Caco-2 (cell line): ENCODE results near the gene CST6. TPM values are rescaled to one million over a fixed set of nuclear protein-coding genes. Genes with fewer than 3 reads are reported as not detected.

Source experiments
- BruUV-seq: library from RNA; stranded (reverse); fragments of 400-500 nt; replicated peaks from 2 replicates; lab custom pipeline; 2021; lab: Mats Ljungman, UMichigan
- CTCF ChIA-PET: fragments of 300-600 bp; sonication (Branson Sonifier 250); formaldehyde crosslinking; loops from one replicate; lab custom pipeline; 2022; ENCODE audit warnings: antibody characterized with exemption; lab: Charles Lee
- POLR2A ChIA-PET: fragments of 300-600 bp; sonication (Branson Sonifier 250); formaldehyde crosslinking; loops from one replicate; lab custom pipeline; 2022; ENCODE audit warnings: antibody characterized with exemption; lab: Charles Lee
- DNase-seq, 2 experiments: peaks; one replicate each; pipeline versions ENCODE4 v3.0.0 to v3.0.0-alpha.2; 2020 to 2022
- H3K27me3 ChIP-seq: replicated peaks from 2 replicates; pipeline ENCODE4 v1.6.0; 2011; ENCODE audit warnings: low read length; ENCODE audit not compliant: control insufficient read depth, insufficient read depth
- H3K36me3 ChIP-seq: 2 replicates; pipeline ENCODE4 v1.5.1; 2011; ENCODE audit warnings: low read length; ENCODE audit not compliant: control insufficient read depth, insufficient read depth
- H3K4me1 ChIP-seq: fragments of 250-450 bp; sonication (Bioruptor Pico); 2 replicates; pipeline ENCODE4 v1.5.1; 2020; ENCODE audit warnings: mild to moderate bottlenecking
- H3K4me3 ChIP-seq: 2 replicates; pipeline ENCODE4 v1.5.1; 2011; ENCODE audit warnings: low read depth, mild to moderate bottlenecking, control low read depth, low read length
- H3K9me3 ChIP-seq: fragments of 250-450 bp; sonication (Bioruptor Pico); 2 replicates; pipeline ENCODE4 v1.5.1; 2020; ENCODE audit warnings: mild to moderate bottlenecking, moderate library complexity
- H3K27ac Mint-ChIP-seq: one replicate; pipeline ENCODE4 v1.8.0; 2022; ENCODE audit warnings: mixed read lengths; ENCODE audit not compliant: unreplicated experiment
- H3K27me3 Mint-ChIP-seq: one replicate; pipeline ENCODE4 v1.8.0; 2022; ENCODE audit warnings: mixed read lengths; ENCODE audit not compliant: insufficient read depth, unreplicated experiment
- H3K36me3 Mint-ChIP-seq: one replicate; pipeline ENCODE4 v1.8.0; 2022; ENCODE audit warnings: mild to moderate bottlenecking, mixed read lengths; ENCODE audit not compliant: insufficient read depth, unreplicated experiment
- H3K4me1 Mint-ChIP-seq: one replicate; pipeline ENCODE4 v1.8.0; 2022; ENCODE audit warnings: low read depth, mixed read lengths; ENCODE audit not compliant: unreplicated experiment
- H3K4me3 Mint-ChIP-seq: one replicate; pipeline ENCODE4 v1.8.0; 2022; ENCODE audit warnings: mild to moderate bottlenecking, moderate library complexity, mixed read lengths; ENCODE audit not compliant: unreplicated experiment
- H3K9me3 Mint-ChIP-seq: one replicate; pipeline ENCODE4 v1.8.0; 2022; ENCODE audit warnings: mixed read lengths; ENCODE audit not compliant: unreplicated experiment
- CTCF ChIP-seq, 2 experiments: fragments of 200-600 bp in 1 of 2; IDR thresholded peaks; 1 replicate in 1 of 2; 2 replicates in 1 of 2; pipeline versions ENCODE4 v1.5.1 to v1.8.0; 2011 to 2022; ENCODE audit warnings: antibody characterized with exemption in 1 of 2, control low read depth in 1 of 2, inconsistent platforms in 1 of 2, low read depth in 1 of 2, low read length in 1 of 2, mild to moderate bottlenecking in 1 of 2, moderate library complexity in 1 of 2; ENCODE audit not compliant: insufficient read depth in 1 of 2, severe bottlenecking in 1 of 2, unreplicated experiment in 1 of 2
- intact Hi-C: fragments of 100-400 bp; cut with micrococcal nuclease; formaldehyde crosslinking; loops from one replicate; pipeline ENCODE4 v1.10.0; 2022; ENCODE audit not compliant: unreplicated experiment
- total RNA-seq: library from RNA; stranded (reverse); gene quantifications from 2 replicates; pipeline ENCODE4 v1.2.3, GENCODE V29; 2022

The CST6 gene
- total RNA-seq, 1 experiment from 2014 or later: not detected

- no TSS peak for BruUV-seq
- H3K36me3 ChIP-seq: peaks cover 3% of the 10 kb centered on the region
- no peak within 1 kb of the TSS for H3K27ac Mint-ChIP-seq
- H3K36me3 Mint-ChIP-seq: peaks cover 16% of the 10 kb centered on the region
- no peaks in the 10 kb centered on the region for H3K9me3 Mint-ChIP-seq
- H3K4me3 ChIP-seq: no peak within 1 kb of the TSS
- CTCF ChIA-PET: no interaction called here
- no peaks in the 10 kb centered on the region for H3K9me3 ChIP-seq
- intact Hi-C loops: no loop called here
- peaks cover 11% of the 10 kb centered on the region for H3K4me1 ChIP-seq
- peaks cover 7% of the 10 kb centered on the region for H3K4me1 Mint-ChIP-seq
- no peak for DNase-seq
- TF ChIP-seq CTCF (IDR thresholded peaks at IDR 0.05; ENCODE audit: insufficient read depth in 1 of 2, low read depth in 1 of 2, low read length in 1 of 2, severe bottlenecking in 1 of 2, unreplicated experiment in 1 of 2): no peak
- H3K27me3 ChIP-seq: no peaks in the 10 kb centered on the region
- POLR2A ChIA-PET: no interaction called here
- H3K4me3 Mint-ChIP-seq: no peak within 1 kb of the TSS
- no peaks in the 10 kb centered on the region for H3K27me3 Mint-ChIP-seq
These were observed 36.9 kb downstream of the CST6 start, which contains the start of gene GAL3ST3 for GRCh38 chr11:66048547-66049323. TSS of gene GAL3ST3 (minus strand) at chr11:66049161. CDS start at chr11:66045415, 3,746 bp downstream.

DNA sequence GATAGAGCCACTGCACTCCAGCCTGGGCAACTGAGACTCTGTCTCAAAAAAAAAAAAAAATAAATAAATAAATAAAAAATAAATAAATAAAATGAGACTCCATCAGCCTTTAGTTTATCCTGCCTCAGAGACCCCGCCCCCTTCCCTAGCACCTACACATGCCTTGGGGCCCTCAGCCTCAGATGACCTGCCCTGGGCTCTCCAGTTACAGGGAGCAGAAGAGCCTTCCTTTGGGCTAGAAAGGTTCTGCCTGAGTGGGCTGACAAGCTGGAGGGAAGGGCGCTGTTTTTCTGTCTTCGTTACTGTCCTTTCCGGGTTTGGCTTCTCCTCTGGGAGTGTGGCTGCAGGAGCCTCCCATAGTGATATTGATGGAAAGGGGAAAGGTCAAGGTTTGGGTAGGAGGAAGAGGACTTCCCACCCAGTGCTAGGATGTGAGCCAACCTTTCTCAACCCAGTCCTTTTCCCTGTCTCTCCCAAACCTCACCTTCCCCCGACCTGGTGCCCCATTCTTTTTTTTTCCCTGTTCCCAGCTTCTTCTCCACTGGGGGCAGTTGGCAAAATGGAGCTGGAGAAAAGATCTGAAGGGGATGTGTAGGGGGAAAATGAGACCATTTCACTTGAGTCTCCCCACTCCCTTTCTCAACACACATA lies 38.9 kb downstream of the CST6 start:
- CTCF ChIA-PET: interaction anchor here (0.6 to 2.0 kb wide), 4 partner anchors 10 to 160 kb away, joined by 3 to 7 read pairs (median 4); partner anchors contain the start of gene CCDC85B
- Mint-ChIP-seq H3K36me3 (peaks cover 32% of the 10 kb centered on the region), H3K27ac (peak overlapping the region; percentile 96), H3K27me3 (no peaks in the 10 kb centered on the region), H3K9me3 (no peaks in the 10 kb centered on the region), H3K4me1 (peaks cover 14% of the 10 kb centered on the region), H3K4me3 (peak overlapping the region; percentile 91)
- intact Hi-C loops: loop anchor here (5.0 kb wide), 1 partner anchor 302 kb away; no protein-coding TSS in a partner anchor
- no peaks in the 10 kb centered on the region for H3K27me3 ChIP-seq
- BruUV-seq: no TSS peak
- H3K4me1 ChIP-seq: peaks cover 9% of the 10 kb centered on the region
- no peaks in the 10 kb centered on the region for H3K9me3 ChIP-seq
- peak overlapping the region; percentile 49 for H3K4me3 ChIP-seq
- DNase-seq: no peak
- TF ChIP-seq CTCF (IDR thresholded peaks at IDR 0.05; ENCODE audit: insufficient read depth in 1 of 2, low read depth in 1 of 2, low read length in 1 of 2, severe bottlenecking in 1 of 2, unreplicated experiment in 1 of 2): no peak
- peaks cover 7% of the 10 kb centered on the region for H3K36me3 ChIP-seq
- POLR2A ChIA-PET: interaction anchor here (1.0 to 1.5 kb wide), 2 partner anchors 69 to 89 kb away, joined by 3 to 5 read pairs; no protein-coding TSS in a partner anchor

DNA sequence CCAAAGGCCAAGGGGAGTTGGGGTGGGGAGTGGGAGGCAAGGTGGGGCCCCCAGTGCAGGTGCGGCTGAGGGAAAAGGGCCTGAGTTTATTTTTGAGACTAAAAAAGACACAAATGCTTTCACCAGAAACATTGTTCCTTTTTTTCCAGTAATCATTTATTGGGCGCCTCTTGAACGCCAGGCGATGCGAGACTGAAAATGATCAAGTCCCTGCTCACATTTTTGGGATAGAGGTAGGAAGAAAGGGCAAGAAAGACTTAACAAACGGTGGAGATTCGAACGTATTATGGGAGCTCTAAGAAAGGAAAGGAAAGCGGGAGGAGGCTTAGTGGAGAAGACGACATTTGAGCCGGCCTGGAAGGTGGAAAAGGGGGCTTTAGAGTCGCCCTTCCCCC lies 39.6 kb downstream of the CST6 start:
- intact Hi-C loops: loop anchor here (5.0 kb wide), 1 partner anchor 301 kb away; no protein-coding TSS in a partner anchor
- peaks cover 9% of the 10 kb centered on the region for H3K4me1 ChIP-seq
- Mint-ChIP-seq H3K9me3 (no peaks in the 10 kb centered on the region), H3K27ac (peak overlapping the region; percentile 96), H3K4me3 (peak overlapping the region; percentile 91), H3K4me1 (peaks cover 14% of the 10 kb centered on the region), H3K27me3 (no peaks in the 10 kb centered on the region), H3K36me3 (peaks cover 38% of the 10 kb centered on the region)
- ChIA-PET POLR2A (interaction anchor here (0.6 to 2.3 kb wide), 6 partner anchors 29 to 1067 kb away, joined by 3 to 14 read pairs (median 4); partner anchors contain the start of gene BANF1), CTCF (interaction anchor here (0.6 to 2.0 kb wide), 8 partner anchors 10 to 171 kb away, joined by 3 to 7 read pairs (median 4); partner anchors contain the start of genes CCDC85B and FIBP)
- BruUV-seq: TSS peak; percentile 95
- no peak for DNase-seq
- H3K9me3 ChIP-seq: no peaks in the 10 kb centered on the region
- no peaks in the 10 kb centered on the region for H3K27me3 ChIP-seq
- peaks cover 7% of the 10 kb centered on the region for H3K36me3 ChIP-seq
- H3K4me3 ChIP-seq: peak overlapping the region; percentile 49
- TF ChIP-seq CTCF (IDR thresholded peaks at IDR 0.05; ENCODE audit: insufficient read depth in 1 of 2, low read depth in 1 of 2, low read length in 1 of 2, severe bottlenecking in 1 of 2, unreplicated experiment in 1 of 2): no peak
